HFF-Myc (cell line): ENCODE data around the gene HECW1.

ENCODE experiments used
- DNase-seq: peaks from one replicate; pipeline ENCODE4 v3.0.0-alpha.2; 2011; ENCODE audit warnings: low read depth; ENCODE audit errors: extremely low read depth
- H3K4me3 ChIP-seq: replicated peaks from 2 replicates; pipeline ENCODE4 v1.5.1; 2011; ENCODE audit warnings: low read depth, mild to moderate bottlenecking, control low read depth, low read length
- TF ChIP-seq, protein P1 (sequence below): IDR thresholded peaks from 2 replicates; pipeline ENCODE4 v1.5.1; 2012; ENCODE audit warnings: mild to moderate bottlenecking, low read depth, low read length, control low read depth; ENCODE audit errors: missing control alignments

Gene HECW1

DNA sequence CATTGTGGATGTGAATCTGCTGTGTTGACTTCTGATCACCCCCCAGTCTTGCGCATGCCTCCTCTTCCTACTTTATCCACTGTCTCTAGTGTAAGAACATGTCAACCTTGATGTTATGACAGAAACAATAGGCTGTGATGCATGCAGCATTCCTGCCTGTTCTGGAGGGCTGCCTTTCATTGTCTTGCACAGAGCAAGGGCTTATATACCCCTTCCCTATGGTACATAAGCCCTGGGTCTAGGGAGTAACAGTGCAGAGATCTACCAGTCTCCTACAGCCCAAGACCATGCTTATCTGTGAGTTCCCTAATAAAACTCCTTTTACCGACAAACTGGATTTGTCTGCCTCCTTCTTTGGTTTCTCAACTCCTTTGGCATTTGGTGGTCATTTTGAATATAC lies 293.5 kb downstream of the HECW1 start:
- TF ChIP-seq, protein P1, sequence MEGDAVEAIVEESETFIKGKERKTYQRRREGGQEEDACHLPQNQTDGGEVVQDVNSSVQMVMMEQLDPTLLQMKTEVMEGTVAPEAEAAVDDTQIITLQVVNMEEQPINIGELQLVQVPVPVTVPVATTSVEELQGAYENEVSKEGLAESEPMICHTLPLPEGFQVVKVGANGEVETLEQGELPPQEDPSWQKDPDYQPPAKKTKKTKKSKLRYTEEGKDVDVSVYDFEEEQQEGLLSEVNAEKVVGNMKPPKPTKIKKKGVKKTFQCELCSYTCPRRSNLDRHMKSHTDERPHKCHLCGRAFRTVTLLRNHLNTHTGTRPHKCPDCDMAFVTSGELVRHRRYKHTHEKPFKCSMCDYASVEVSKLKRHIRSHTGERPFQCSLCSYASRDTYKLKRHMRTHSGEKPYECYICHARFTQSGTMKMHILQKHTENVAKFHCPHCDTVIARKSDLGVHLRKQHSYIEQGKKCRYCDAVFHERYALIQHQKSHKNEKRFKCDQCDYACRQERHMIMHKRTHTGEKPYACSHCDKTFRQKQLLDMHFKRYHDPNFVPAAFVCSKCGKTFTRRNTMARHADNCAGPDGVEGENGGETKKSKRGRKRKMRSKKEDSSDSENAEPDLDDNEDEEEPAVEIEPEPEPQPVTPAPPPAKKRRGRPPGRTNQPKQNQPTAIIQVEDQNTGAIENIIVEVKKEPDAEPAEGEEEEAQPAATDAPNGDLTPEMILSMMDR: no peak
- no peak for DNase-seq
- no peak overlapping the region for H3K4me3 ChIP-seq

DNA sequence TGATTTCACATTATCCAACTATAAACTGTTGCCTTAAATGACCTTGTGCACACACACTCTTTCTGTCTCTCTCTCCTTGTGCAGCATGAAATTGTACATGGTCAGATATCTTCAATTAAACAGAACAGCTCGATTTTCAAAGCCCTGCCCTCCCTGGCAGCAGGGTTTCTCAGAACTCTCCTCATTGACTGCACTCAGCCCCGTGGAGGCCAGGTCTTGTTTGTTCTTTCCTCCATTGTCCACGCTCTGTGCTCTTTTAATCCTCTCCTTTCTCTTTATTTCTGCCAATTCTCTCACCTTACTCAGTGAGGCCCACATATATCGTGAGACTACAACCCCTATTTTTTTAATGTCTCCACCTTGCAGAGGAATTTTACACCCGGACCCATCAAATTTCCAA lies 294.5 kb downstream of the HECW1 start:
- H3K4me3 ChIP-seq: no peak overlapping the region
- no peak for DNase-seq
- TF ChIP-seq, protein P1: no peak

DNA sequence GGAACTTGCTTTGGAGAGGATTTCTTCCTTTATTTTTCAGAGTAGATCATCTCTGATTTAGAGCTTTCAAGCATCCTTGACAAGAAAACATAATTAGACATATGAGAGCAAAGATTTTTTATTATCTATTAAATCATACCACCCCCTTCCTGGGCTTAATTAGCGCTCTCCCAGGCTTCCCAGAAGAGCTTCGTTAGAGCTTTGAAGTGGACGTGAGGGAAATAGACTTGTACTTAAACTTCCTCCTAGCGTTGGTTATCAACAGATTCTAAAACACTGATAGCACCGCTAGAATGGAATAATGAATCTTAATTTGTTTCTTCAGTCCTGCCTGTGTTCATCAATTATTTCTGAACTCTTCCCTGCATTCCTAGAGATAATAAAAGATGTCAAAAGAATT lies 296.5 kb downstream of the HECW1 start:
- no peak for DNase-seq
- no peak overlapping the region for H3K4me3 ChIP-seq
- TF ChIP-seq, protein P1: no peak

DNA sequence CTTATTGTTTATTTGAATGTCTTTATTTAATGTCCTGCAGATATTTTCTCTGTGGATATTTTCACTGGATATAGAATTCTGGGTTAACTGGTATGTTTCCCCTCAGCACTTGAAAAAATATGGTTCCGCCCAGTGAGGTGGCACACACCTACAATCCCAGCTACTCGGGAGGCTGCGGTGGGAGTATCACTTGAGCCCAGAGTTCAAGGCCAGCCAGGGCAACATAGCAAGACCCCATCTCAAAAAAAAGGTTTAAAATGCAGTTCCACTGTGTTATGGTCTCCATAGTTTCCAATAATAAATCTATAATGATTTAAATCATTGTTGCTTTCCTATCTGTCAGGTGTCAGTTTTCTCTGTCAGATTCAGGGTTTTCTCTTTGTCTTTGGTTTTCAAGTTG lies 305.0 kb downstream of the HECW1 start:
- TF ChIP-seq, protein P1: no peak
- no peak for DNase-seq
- no peak overlapping the region for H3K4me3 ChIP-seq

DNA sequence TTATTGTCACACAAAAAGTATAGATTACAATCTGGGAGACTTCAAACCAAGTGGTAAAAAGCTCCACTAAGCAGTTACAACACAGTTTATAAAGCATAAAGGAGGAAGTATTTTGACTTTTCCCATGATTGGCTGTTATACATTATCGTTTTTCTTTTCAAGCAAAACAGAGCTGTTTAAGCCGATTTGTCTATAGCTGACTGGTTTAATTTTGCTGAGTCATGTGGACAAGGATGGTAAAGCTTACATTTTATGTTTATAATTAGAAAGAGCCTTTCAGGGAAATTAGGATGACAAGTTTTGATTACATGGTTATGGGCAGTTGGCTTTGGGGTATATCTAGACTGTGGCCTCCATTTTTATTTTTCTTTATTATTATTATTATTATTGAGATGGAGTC lies 318.0 kb downstream of the HECW1 start:
- no peak for DNase-seq
- H3K4me3 ChIP-seq: no peak overlapping the region
- TF ChIP-seq, protein P1: no peak

DNA sequence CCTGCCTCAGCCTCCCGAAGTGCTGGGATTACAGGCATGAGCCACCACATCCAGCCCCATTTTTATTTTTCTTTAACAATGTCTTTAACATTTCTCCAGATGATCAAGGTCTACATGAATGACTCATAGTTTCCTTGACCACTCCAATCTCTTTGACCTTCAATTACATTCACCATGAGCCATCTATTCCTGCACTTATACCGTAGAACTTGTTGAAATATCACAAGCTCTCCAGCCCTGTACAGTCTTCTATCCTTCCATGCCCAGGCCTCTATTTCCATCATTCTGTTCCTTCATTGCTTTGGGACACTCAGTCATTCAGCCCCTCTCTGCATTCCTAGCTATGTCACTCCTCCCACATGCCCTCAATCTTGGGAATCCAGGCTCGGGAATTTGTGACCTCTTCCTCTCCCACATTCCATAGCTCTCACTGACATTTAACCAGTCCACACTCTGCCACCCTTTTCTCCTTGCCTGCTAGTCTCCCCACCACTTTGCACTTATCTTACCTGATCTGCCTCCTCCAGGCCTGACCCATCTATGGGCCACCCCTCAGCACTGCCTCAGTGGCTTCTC lies 318.7 kb downstream of the HECW1 start:
- H3K4me3 ChIP-seq: no peak overlapping the region
- TF ChIP-seq, protein P1: no peak
- DNase-seq: no peak

DNA sequence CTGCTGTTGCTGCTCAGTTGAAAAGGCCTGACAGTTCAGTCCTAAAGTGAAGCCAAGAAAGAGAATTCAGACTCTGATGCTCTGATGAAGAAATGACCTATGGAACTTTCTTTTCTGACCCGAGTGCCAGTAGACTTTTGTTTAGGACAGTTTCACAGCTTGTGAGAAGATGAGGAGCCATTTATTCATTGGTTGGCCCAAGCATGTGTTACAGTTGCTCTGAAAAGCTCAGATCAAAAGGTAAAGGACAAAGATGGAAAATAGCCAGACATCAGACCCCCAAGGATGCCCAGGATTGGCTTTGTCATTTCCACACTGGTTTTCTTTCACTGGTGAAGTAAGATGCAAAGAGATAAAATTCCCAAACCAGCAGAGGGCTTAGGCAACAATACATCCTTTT lies 321.2 kb downstream of the HECW1 start:
- no peak overlapping the region for H3K4me3 ChIP-seq
- TF ChIP-seq, protein P1: no peak
- DNase-seq: no peak
